ENCODE measurements around the gene ASB8.

GRCh38 chr12:48198672-48198971 is 41.3 kb upstream of the ASB8 start:
- TF ChIP-seq CTCF (IDR thresholded peaks at IDR 0.05; ENCODE audit: insufficient read depth, low read length, poor library complexity, severe bottlenecking), result no peak
- TF ChIP-seq EZH2phosphoT487 (conservative IDR thresholded peaks at IDR 0.05; ENCODE audit: low read length), result no peak
